Naive thymus-derived CD4-positive, alpha-beta T cell (primary cell): ENCODE results near the gene CD177. TPM values are rescaled to one million over a fixed set of nuclear protein-coding genes. Genes with fewer than 3 reads are reported as not detected.

ENCODE experiments used
- ATAC-seq: fragments of 150-1000 bp; cut with Tn5 transposase; 2 replicates; pipeline ENCODE4 v1.10.0; 2021; ENCODE audit warnings: mild to moderate bottlenecking, moderate library complexity
- CTCF ChIA-PET: fragments of 350-600 bp; sonication (Branson Sonifier 250); formaldehyde crosslinking; loops from one replicate; lab custom pipeline; 2021; ENCODE audit warnings: antibody characterized with exemption; lab: Charles Lee
- POLR2A ChIA-PET: fragments of 350-600 bp; sonication (Branson Sonifier 250); formaldehyde crosslinking; loops from one replicate; lab custom pipeline; 2021; ENCODE audit warnings: antibody characterized with exemption, inconsistent platforms; lab: Charles Lee
- DNase-seq, 9 donors: peaks; one replicate each; pipeline versions ENCODE4 v3.0.0 to v3.0.0-alpha.2; 2020 to 2022; ENCODE audit warnings: mixed read lengths in 1 of 9
- H3K27ac ChIP-seq: one replicate; pipeline ENCODE4 v1.7.0; 2013; ENCODE audit warnings: mild to moderate bottlenecking, low read depth, low read length, moderate library complexity
- H3K27me3 ChIP-seq, 2 donors: one replicate each; pipeline ENCODE4 v1.7.0; 2013; ENCODE audit warnings: low read length in 2 of 2, mild to moderate bottlenecking in 2 of 2, moderate library complexity in 2 of 2; ENCODE audit not compliant: control insufficient read depth in 2 of 2, insufficient read depth in 2 of 2
- H3K36me3 ChIP-seq, 3 experiments: 1 replicate in 2 of 3; 2 replicates in 1 of 3; pipeline ENCODE4 v1.7.0; 2013; ENCODE audit warnings: low read length in 3 of 3, mild to moderate bottlenecking in 3 of 3, moderate library complexity in 1 of 3; ENCODE audit not compliant: insufficient read depth in 3 of 3, control insufficient read depth in 2 of 3
- H3K4me1 ChIP-seq, 2 donors: one replicate each; pipeline ENCODE4 v1.7.0; 2013; ENCODE audit warnings: low read length in 2 of 2, mild to moderate bottlenecking in 2 of 2, moderate library complexity in 1 of 2; ENCODE audit not compliant: control insufficient read depth in 2 of 2, insufficient read depth in 2 of 2
- H3K4me3 ChIP-seq: 2 replicates; pipeline ENCODE4 v1.7.0; 2013; ENCODE audit warnings: mild to moderate bottlenecking, low read length
- H3K9me3 ChIP-seq, 3 experiments: 1 replicate in 2 of 3; 2 replicates in 1 of 3; pipeline ENCODE4 v1.7.0; 2013; ENCODE audit warnings: low read length in 3 of 3; ENCODE audit not compliant: control insufficient read depth in 2 of 3
- H3K27ac Mint-ChIP-seq, 9 donors: one replicate each; pipeline ENCODE4 v1.8.0; 2020 to 2022; ENCODE audit warnings: mixed read lengths in 9 of 9, mild to moderate bottlenecking in 8 of 9, moderate library complexity in 5 of 9, inconsistent platforms in 2 of 9
- H3K27me3 Mint-ChIP-seq, 5 donors: one replicate each; pipeline ENCODE4 v1.8.0; 2021 to 2022; ENCODE audit warnings: mixed read lengths in 5 of 5, mild to moderate bottlenecking in 1 of 5
- H3K36me3 Mint-ChIP-seq, 5 donors: one replicate each; pipeline ENCODE4 v1.8.0; 2020 to 2022; ENCODE audit warnings: mixed read lengths in 5 of 5, mild to moderate bottlenecking in 3 of 5, inconsistent platforms in 1 of 5
- H3K4me1 Mint-ChIP-seq, 7 donors: one replicate each; pipeline ENCODE4 v1.8.0; 2020 to 2022; ENCODE audit warnings: mixed read lengths in 7 of 7, mild to moderate bottlenecking in 3 of 7, inconsistent platforms in 1 of 7
- H3K4me3 Mint-ChIP-seq, 10 donors: one replicate each; pipeline ENCODE4 v1.8.0; 2020 to 2022; ENCODE audit warnings: mild to moderate bottlenecking in 10 of 10, mixed read lengths in 10 of 10, moderate library complexity in 6 of 10, inconsistent platforms in 2 of 10
- H3K9me3 Mint-ChIP-seq, 11 donors: one replicate each; pipeline ENCODE4 v1.8.0; 2020 to 2022; ENCODE audit warnings: mixed read lengths in 11 of 11, mild to moderate bottlenecking in 4 of 11, inconsistent platforms in 1 of 11, moderate library complexity in 1 of 11
- intact Hi-C, 2 donors: fragments of 100-400 bp; cut with micrococcal nuclease; formaldehyde crosslinking; loops; one replicate each; pipeline ENCODE4 v1.15.1; 2023
- polyA plus RNA-seq, 2 donors: library from polyadenylated mRNA; unstranded; fragments of 300-500 nt; fragmentation: Illumina TruSeq; gene quantifications; one replicate each; pipeline ENCODE4 v1.2.3, GENCODE V29; 2021
- total RNA-seq, 6 experiments: library from RNA in 5 of 6; stranded (reverse) in 5 of 6; gene quantifications; 1 replicate in 5 of 6; 2 replicates in 1 of 6; pipeline ENCODE4 v1.2.3 and lab custom pipeline; 2021 to 2026

CD177 gene
- total RNA-seq: not detected
- polyA plus RNA-seq: not detected
- not detected for total RNA-seq (lab: John Stamatoyannopoulos, UW)

DNA sequence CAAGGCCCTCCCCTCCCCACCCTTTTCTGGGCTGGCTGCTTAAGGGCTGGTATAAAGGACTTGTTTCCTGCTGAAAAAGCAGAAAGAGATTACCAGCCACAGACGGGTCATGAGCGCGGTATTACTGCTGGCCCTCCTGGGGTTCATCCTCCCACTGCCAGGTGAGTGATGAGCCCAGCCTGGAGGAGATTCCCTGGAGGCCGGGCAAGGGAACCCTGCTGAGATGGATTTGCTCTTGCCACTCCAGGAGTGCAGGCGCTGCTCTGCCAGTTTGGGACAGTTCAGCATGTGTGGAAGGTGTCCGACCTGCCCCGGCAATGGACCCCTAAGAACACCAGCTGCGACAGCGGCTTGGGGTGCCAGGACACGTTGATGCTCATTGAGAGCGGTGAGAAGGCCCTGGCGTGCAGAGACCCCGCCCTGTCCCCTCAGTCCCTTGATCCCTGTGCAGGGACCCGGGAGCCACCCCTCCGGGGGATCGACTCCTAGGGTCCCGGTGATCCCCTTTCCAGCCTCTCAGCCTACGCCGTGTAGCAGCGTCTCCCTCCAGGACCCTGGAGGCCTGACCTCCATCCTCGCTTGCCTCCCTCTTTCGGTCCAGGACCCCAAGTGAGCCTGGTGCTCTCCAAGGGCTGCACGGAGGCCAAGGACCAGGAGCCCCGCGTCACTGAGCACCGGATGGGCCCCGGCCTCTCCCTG is at the start of gene CD177:
TSS of gene CD177 (plus strand) at position 81 of the 699 bp plus-strand sequence. CDS start at position 110, 29 bp downstream.
- ATAC-seq: no peak
- Mint-ChIP-seq H3K27ac (peak within 1 kb of the TSS in 1 of 9 donors; percentile 10), H3K9me3 (no peaks in the 10 kb centered on the region), H3K4me3 (peak within 1 kb of the TSS in 1 of 10 donors; percentile 2), H3K36me3 (no peaks in the 10 kb centered on the region), H3K4me1 (peaks cover 0 to 9% (median 0%) of the 10 kb centered on the region in 7 donors), H3K27me3 (peaks cover 6 to 28% (median 17%) of the 10 kb centered on the region in 5 donors)
- no peaks in the 10 kb centered on the region for H3K9me3 ChIP-seq
- DNase-seq: no peak
- no peaks in the 10 kb centered on the region for H3K36me3 ChIP-seq
- intact Hi-C loops: no loop called here
- ChIA-PET POLR2A (no interaction called here), CTCF (no interaction called here)
- H3K27me3 ChIP-seq: no peaks in the 10 kb centered on the region
- H3K4me3 ChIP-seq: no peak within 1 kb of the TSS
- H3K27ac ChIP-seq: no peak within 1 kb of the TSS
- H3K4me1 ChIP-seq: no peaks in the 10 kb centered on the region

GRCh38 chr19:43305642-43306041 is 47.8 kb upstream of the CD177 start:
- no peaks in the 10 kb centered on the region for H3K4me1 ChIP-seq
- Mint-ChIP-seq H3K4me1 (no peaks in the 10 kb centered on the region), H3K27ac (no peak overlapping the region), H3K27me3 (peaks cover 0 to 65% (median 46%) of the 10 kb centered on the region in 5 donors), H3K36me3 (peaks cover 0 to 3% (median 0%) of the 10 kb centered on the region in 5 donors), H3K4me3 (no peak overlapping the region), H3K9me3 (peaks cover 0 to 20% (median 2%) of the 10 kb centered on the region in 11 donors)
- H3K27me3 ChIP-seq: no peaks in the 10 kb centered on the region
- POLR2A ChIA-PET: no interaction called here
- H3K9me3 ChIP-seq: no peaks in the 10 kb centered on the region
- no peak overlapping the region for H3K4me3 ChIP-seq
- no peaks in the 10 kb centered on the region for H3K36me3 ChIP-seq
- no peak overlapping the region for H3K27ac ChIP-seq
- intact Hi-C loops: no loop called here
- DNase-seq (no peak), ATAC-seq (no peak)
- CTCF ChIA-PET: no interaction called here

- DNase-seq (no peak), ATAC-seq (no peak)
- no peaks in the 10 kb centered on the region for H3K4me1 ChIP-seq
- H3K9me3 ChIP-seq: no peaks in the 10 kb centered on the region
- Mint-ChIP-seq H3K27ac (no peak overlapping the region), H3K4me1 (no peaks in the 10 kb centered on the region), H3K4me3 (no peak overlapping the region), H3K36me3 (peaks cover 0 to 3% (median 0%) of the 10 kb centered on the region in 5 donors), H3K27me3 (peaks cover 0 to 60% (median 41%) of the 10 kb centered on the region in 5 donors), H3K9me3 (peaks cover 0 to 15% (median 2%) of the 10 kb centered on the region in 11 donors)
- no peaks in the 10 kb centered on the region for H3K27me3 ChIP-seq
- H3K4me3 ChIP-seq: no peak overlapping the region
- intact Hi-C loops: no loop called here
- ChIA-PET POLR2A (no interaction called here), CTCF (no interaction called here)
- H3K27ac ChIP-seq: no peak overlapping the region
- H3K36me3 ChIP-seq: no peaks in the 10 kb centered on the region
Measured at GRCh38 chr19:43306097-43306496, 47.4 kb upstream of the CD177 start.

- H3K4me1 ChIP-seq: no peaks in the 10 kb centered on the region
- H3K4me1 Mint-ChIP-seq: no peaks in the 10 kb centered on the region
- CTCF ChIA-PET: no interaction called here
- no peak overlapping the region for H3K27ac Mint-ChIP-seq
- ATAC-seq: no peak
- POLR2A ChIA-PET: no interaction called here
- peaks cover 0 to 3% (median 0%) of the 10 kb centered on the region in 5 donors for H3K36me3 Mint-ChIP-seq
- H3K36me3 ChIP-seq: no peaks in the 10 kb centered on the region
- intact Hi-C loops: no loop called here
- no peaks in the 10 kb centered on the region for H3K9me3 ChIP-seq
- peaks cover 0 to 42% (median 37%) of the 10 kb centered on the region in 5 donors for H3K27me3 Mint-ChIP-seq
- no peak overlapping the region for H3K27ac ChIP-seq
- no peak overlapping the region for H3K4me3 Mint-ChIP-seq
- DNase-seq: no peak
- H3K9me3 Mint-ChIP-seq: peaks cover 0 to 9% (median 2%) of the 10 kb centered on the region in 11 donors
- H3K27me3 ChIP-seq: no peaks in the 10 kb centered on the region
- no peak overlapping the region for H3K4me3 ChIP-seq
Measured at GRCh38 chr19:43308244-43308815, 45.2 kb upstream of the CD177 start.

GRCh38 chr19:43309466-43309865 is 44.0 kb upstream of the CD177 start:
- Mint-ChIP-seq H3K36me3 (peaks cover 0 to 3% (median 0%) of the 10 kb centered on the region in 5 donors), H3K27ac (no peak overlapping the region), H3K27me3 (peaks cover 0 to 37% (median 26%) of the 10 kb centered on the region in 5 donors), H3K4me3 (no peak overlapping the region), H3K9me3 (peaks cover 0 to 12% (median 0%) of the 10 kb centered on the region in 11 donors), H3K4me1 (no peaks in the 10 kb centered on the region)
- no peaks in the 10 kb centered on the region for H3K36me3 ChIP-seq
- ChIA-PET CTCF (no interaction called here), POLR2A (no interaction called here)
- no peaks in the 10 kb centered on the region for H3K27me3 ChIP-seq
- no peaks in the 10 kb centered on the region for H3K4me1 ChIP-seq
- H3K9me3 ChIP-seq: no peaks in the 10 kb centered on the region
- DNase-seq (no peak), ATAC-seq (no peak)
- no peak overlapping the region for H3K27ac ChIP-seq
- intact Hi-C loops: no loop called here
- H3K4me3 ChIP-seq: no peak overlapping the region

GRCh38 chr19:43310221-43310620 is 43.3 kb upstream of the CD177 start:
- Histone ChIP-seq H3K4me3 (no peak overlapping the region), H3K4me1 (no peaks in the 10 kb centered on the region), H3K27me3 (no peaks in the 10 kb centered on the region), H3K9me3 (no peaks in the 10 kb centered on the region), H3K27ac (no peak overlapping the region), H3K36me3 (no peaks in the 10 kb centered on the region)
- POLR2A ChIA-PET: no interaction called here
- Mint-ChIP-seq H3K36me3 (peaks cover 0 to 3% (median 0%) of the 10 kb centered on the region in 5 donors), H3K4me3 (no peak overlapping the region), H3K4me1 (no peaks in the 10 kb centered on the region), H3K27me3 (peaks cover 0 to 31% (median 26%) of the 10 kb centered on the region in 5 donors), H3K9me3 (peaks cover 0 to 12% (median 0%) of the 10 kb centered on the region in 11 donors), H3K27ac (no peak overlapping the region)
- ATAC-seq (no peak), DNase-seq (no peak)
- CTCF ChIA-PET: no interaction called here
- intact Hi-C loops: no loop called here
